Adipocyte (in vitro differentiated cells): ENCODE measurements around the gene KLHL29.

Experiments
- DNase-seq: peaks from one replicate; pipeline ENCODE4 v3.0.0-alpha.2; 2015; ENCODE audit warnings: low read depth
- H3K27me3 ChIP-seq: replicated peaks from 2 replicates; pipeline ENCODE4 v1.7.0; 2013; ENCODE audit warnings: mild to moderate bottlenecking, low read length, moderate library complexity; ENCODE audit not compliant: control insufficient read depth, insufficient read depth
- H3K36me3 ChIP-seq: 2 replicates; pipeline ENCODE4 v1.7.0; 2013; ENCODE audit warnings: low read length, mild to moderate bottlenecking, moderate library complexity; ENCODE audit not compliant: control insufficient read depth, insufficient read depth, severe bottlenecking
- H3K4me1 ChIP-seq: 2 replicates; pipeline ENCODE4 v1.7.0; 2013; ENCODE audit warnings: mild to moderate bottlenecking, low read length, moderate library complexity; ENCODE audit not compliant: control insufficient read depth, insufficient read depth
- H3K4me3 ChIP-seq: 2 replicates; pipeline ENCODE4 v1.7.0; 2013; ENCODE audit warnings: mild to moderate bottlenecking, low read length, moderate library complexity
- H3K9ac ChIP-seq: 2 replicates; pipeline ENCODE4 v1.7.0; 2013; ENCODE audit warnings: mild to moderate bottlenecking, low read length, moderate library complexity
- H3K9me3 ChIP-seq: 2 replicates; pipeline ENCODE4 v1.7.0; 2013; ENCODE audit warnings: mild to moderate bottlenecking, low read length, moderate library complexity; ENCODE audit not compliant: control insufficient read depth

The KLHL29 gene

DNA sequence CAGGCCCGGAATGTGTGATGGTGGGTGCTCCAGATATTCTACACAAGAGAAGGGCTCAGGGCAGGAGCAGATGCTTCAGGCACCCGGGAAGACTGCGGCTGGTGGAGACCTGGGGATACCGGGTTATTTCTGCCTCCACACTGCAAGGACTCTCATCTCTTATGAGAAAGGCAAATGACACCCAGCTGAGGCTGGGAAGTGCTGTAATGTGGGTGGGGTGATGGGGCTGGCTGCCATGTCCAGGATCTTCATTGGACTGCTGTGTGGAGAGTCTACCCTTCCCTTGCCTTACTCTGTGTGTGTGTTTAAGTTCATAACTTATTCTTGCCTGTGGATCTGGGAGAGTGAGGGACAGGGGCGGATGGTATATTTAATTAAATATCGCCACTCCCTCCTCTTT is 124.1 kb downstream of the KLHL29 start:
- Histone ChIP-seq H3K36me3 (no peaks in the 10 kb centered on the region), H3K9me3 (no peaks in the 10 kb centered on the region), H3K27me3 (no peaks in the 10 kb centered on the region)

DNA sequence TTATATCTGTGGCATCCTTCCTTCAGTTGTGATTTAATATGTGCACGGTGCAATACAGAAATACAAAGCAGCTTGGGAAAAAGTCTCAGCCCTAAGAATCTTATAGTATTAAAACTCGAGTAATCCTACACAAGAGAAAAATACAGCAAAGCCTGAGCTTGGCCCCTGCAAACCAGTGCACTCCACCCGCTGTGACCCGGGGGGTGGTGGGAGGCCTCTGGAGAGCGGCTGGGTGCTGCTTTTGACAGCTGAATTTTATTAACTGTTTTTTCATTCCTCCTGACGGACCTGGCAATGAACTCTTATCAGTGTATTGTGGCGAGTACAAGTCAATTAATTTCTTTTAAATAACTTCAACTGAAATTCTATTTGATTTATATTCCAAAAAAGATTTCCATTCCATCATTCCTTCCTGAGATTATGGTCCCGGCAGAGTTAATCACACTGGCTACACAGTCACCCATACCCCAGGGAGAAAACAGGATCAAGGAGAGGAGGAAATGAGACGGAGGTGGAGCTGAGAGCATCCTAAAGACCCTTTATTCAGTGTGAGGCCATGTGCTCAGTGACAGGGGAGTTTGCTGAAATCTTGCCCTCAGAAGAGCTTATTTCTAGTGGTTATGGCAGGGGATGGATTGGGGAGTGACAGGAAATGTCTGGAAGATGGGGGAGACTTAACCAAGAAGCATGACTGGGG is 124.8 kb downstream of the KLHL29 start:
- H3K9me3 ChIP-seq = no peaks in the 10 kb centered on the region
- H3K27me3 ChIP-seq = no peaks in the 10 kb centered on the region
- no peak for DNase-seq
- peaks cover 24% of the 10 kb centered on the region for H3K4me1 ChIP-seq
- no peak overlapping the region for H3K4me3 ChIP-seq
- no peak overlapping the region for H3K9ac ChIP-seq
- no peaks in the 10 kb centered on the region for H3K36me3 ChIP-seq

More for the DNA sequence above, 124.1 kb downstream of the KLHL29 start:
- H3K4me3 ChIP-seq = no peak overlapping the region
- H3K9ac ChIP-seq = no peak overlapping the region
- H3K4me1 ChIP-seq = peaks cover 24% of the 10 kb centered on the region
- no peak for DNase-seq

DNA sequence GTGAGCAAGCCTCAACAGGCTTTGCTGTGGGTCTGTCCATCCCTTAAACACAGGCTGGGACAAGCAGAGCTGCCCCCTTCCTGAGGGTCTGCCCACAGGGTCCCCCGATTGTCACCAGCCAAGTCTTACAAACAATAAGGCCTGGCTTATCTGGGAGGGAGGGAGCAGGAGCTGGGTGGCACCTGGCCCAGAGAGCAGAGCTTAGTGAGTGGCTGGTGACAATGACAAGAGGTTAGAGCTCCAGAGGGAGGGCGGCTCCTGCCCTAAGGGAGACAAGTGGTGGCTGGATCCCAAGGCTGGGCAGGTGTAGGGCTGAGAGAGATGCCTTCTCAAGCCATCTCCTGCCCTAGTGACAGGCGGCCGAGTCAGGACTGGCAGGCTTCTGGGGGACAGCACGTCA is 125.5 kb downstream of the KLHL29 start:
- no peak for DNase-seq

DNA sequence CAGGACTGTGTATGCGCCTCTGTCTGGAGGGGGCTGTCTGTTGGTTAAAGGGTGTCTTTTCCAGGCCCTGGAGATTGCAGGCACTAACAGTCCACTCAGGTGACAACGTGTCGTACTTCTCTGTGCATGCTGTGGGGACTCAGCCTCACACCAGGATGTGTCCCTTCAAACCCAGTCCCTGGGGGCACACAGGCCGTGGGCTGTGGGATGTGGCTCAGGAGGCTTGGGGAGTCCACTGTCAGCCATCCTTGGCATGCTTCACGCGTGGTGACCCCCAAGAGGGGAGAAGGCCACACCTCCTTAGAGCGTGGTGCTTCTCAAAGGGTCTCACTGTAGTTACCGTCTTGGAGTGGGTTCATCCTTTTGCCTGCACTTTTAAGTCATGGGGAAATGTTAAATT is 127.8 kb downstream of the KLHL29 start:
- H3K27me3 ChIP-seq = no peaks in the 10 kb centered on the region
- no peak overlapping the region for H3K4me3 ChIP-seq
- no peak for DNase-seq
- no peak overlapping the region for H3K9ac ChIP-seq
- peaks cover 11% of the 10 kb centered on the region for H3K4me1 ChIP-seq
- H3K9me3 ChIP-seq = no peaks in the 10 kb centered on the region
- H3K36me3 ChIP-seq = no peaks in the 10 kb centered on the region

More for the DNA sequence above, 125.5 kb downstream of the KLHL29 start:
- Histone ChIP-seq H3K36me3 (no peaks in the 10 kb centered on the region), H3K9me3 (no peaks in the 10 kb centered on the region), H3K4me1 (peaks cover 24% of the 10 kb centered on the region), H3K9ac (no peak overlapping the region), H3K4me3 (no peak overlapping the region), H3K27me3 (no peaks in the 10 kb centered on the region)

DNA sequence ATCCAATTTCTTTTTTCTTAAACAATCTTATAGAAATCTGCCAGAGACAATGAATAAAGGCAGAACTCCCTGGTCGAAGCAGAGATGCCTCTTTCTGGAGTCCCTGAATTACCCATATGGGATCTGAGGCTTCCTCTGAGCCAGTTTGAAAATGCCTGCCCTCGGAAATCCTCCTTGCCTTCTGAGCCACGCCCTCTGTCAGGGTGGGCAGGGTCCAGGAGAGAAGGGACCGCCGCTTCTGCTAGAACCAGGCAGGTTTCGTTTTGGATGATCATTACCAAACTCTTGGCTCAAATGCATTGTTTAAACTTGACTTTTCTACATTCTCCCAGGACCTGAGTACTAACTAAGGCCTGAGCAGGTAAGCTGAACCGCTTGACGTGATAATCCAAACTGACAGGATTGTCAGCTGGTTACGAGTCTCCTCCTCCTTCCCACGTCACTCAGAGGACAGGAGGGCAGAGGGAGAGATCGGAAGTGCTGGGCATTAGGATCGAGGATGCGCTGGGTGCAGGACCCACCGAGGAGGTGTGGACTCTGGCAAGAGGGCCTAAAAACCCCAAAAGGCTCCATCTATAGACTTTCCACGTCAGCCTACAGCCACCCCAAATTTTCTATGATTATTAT is 128.4 kb downstream of the KLHL29 start:
- DNase-seq = no peak
- Histone ChIP-seq H3K9me3 (no peaks in the 10 kb centered on the region), H3K4me3 (peak overlapping the region; percentile 48), H3K27me3 (no peaks in the 10 kb centered on the region), H3K9ac (no peak overlapping the region), H3K36me3 (no peaks in the 10 kb centered on the region), H3K4me1 (peaks cover 7% of the 10 kb centered on the region)

DNA sequence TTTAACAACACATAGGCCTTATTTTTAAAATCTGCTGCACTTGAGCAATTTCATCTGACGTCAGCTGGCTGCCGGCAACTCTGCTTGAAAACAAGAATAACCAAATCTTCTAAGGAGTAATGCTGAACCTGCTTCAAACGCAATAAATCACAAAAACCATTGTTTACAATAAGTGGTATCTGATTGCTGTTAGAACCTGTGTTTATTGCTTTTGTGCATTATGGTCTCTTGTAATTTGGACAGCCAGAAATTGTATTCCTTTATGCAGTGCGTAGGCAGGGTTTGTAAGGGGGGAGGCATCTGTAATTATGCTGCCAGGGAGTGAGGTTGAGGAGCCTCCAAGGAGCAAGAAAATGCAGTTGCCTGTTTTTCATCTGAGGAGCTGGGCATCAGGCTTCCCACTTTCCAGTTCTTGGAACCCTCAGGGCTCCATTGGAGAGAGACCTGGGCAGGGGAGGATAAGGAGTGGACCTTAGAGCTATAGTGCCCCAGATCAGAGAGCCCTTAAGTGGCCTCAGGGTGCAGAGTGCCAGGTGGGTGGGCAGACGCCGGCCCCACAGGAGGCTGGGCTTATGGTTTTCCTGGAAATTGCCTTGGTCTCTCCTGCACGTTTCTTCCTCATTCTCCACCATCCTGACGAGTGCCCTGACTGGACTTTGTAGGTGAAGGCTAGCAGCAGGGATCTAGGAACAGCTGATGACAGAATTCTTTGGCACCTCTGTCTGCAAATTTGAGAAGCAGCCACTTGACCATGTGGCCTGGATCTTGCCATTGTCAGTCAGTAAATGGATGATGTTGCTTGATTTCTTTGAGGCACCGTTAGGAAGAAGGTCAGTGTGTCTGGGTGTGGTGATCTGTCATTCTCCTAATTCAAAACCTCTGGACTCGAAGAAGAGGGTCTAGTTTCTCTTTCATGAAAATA is 129.2 kb downstream of the KLHL29 start:
- no peaks in the 10 kb centered on the region for H3K36me3 ChIP-seq
- no peak overlapping the region for H3K9ac ChIP-seq
- DNase-seq = no peak
- H3K27me3 ChIP-seq = no peaks in the 10 kb centered on the region
- peaks cover 7% of the 10 kb centered on the region for H3K4me1 ChIP-seq
- H3K9me3 ChIP-seq = no peaks in the 10 kb centered on the region
- H3K4me3 ChIP-seq = no peak overlapping the region

DNA sequence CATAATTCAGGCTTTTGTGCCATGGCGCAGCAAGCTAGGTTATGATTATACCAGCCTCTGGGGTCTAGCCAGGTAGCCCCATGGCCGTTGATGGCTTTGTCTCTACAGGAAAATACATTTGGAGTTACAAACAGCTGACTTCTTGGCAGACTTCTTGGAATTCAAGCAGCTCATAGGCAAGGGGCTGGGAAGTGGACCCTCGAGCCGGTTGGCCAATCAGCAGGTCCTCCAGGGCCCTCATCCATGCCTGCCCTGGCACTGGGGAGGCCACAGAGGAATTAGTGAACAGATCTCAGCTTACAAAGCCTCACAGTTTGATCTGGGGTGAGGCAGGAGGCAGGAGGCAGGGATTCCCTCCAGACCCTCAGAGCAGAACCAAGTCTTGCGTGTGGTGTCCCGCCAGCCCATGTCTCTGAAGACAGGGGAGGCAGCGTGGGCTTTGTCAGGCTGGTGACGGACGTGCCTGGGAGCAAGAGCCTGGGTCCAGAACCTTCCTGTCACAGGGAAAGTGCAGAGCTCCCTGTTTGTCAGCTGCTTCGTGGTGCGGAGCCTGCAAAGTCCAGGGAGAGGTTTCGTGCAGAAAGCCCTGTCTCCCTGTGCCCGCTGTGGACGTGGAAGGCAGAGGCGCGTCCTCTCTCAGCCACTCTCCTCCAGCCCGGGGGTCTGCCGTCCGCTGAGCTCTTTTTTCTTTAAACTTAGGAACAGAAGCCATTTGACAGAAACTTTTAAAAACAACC is 131.7 kb downstream of the KLHL29 start:
- no peak overlapping the region for H3K4me3 ChIP-seq
- DNase-seq = no peak
- no peaks in the 10 kb centered on the region for H3K27me3 ChIP-seq
- no peaks in the 10 kb centered on the region for H3K36me3 ChIP-seq
- no peak overlapping the region for H3K9ac ChIP-seq
- no peaks in the 10 kb centered on the region for H3K9me3 ChIP-seq
- peaks cover 7% of the 10 kb centered on the region for H3K4me1 ChIP-seq

DNA sequence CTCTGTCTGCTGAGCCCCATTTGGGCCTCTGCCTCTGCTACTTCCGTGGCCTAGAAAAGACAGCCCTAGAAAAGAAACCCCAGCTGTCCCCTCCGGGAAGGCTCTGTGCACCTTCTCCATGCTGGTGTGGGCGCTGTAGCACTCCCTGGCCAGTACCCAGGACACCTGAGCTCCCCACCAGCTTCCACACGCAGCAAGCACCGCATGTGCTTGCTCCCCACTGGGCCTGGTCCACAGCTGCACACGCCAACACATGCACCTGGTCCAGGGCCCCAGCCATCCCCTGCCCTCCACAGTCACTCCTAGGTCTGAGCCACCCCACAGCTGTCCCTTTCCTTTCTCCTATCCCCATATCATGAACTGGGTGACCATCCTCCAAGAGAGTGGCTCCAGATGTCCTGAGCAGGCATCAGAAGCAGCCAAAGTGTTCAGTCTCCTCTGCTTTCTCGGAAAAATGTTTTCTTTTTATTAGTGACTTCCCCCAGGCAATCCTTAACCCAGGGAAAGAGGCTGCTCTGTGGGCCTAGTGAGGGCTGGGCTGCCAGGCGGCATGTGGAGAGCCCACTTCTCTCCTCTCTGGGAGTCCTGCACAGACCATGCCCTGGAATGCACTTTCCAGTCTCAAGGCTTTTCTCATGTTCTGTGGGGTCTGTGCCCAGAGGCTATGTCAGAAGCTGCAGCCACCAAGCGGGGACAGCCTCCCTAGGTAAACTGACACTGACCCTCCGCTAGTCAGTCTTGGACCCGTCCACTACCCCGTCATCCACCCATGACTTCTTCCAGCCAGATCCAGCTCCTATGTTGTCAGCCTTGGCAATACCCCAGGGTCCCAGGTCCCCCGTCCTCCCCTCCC is 133.7 kb downstream of the KLHL29 start:
- peaks cover 9% of the 10 kb centered on the region for H3K4me1 ChIP-seq
- H3K36me3 ChIP-seq = no peaks in the 10 kb centered on the region
- H3K9ac ChIP-seq = no peak overlapping the region
- DNase-seq = no peak
- H3K9me3 ChIP-seq = no peaks in the 10 kb centered on the region
- no peaks in the 10 kb centered on the region for H3K27me3 ChIP-seq
- no peak overlapping the region for H3K4me3 ChIP-seq

DNA sequence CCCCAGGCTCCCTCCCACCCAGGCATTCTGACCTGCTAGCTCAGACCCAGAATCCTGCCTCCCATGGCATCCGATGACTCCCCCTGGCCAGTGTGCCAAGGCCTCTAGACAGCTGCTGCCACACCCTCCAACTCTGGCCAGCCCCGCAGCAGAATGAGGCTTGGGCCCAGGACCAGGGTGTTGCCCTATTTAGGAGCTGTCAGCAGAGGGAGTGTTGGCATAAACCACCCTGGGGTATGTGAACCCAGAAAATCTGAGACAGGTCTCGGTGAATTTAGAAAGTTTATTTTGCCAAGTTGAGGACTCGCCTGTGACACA is 134.3 kb downstream of the KLHL29 start:
- H3K36me3 ChIP-seq = no peaks in the 10 kb centered on the region
- H3K4me3 ChIP-seq = no peak overlapping the region
- H3K9ac ChIP-seq = no peak overlapping the region
- DNase-seq = no peak
- H3K4me1 ChIP-seq = peaks cover 15% of the 10 kb centered on the region
- no peaks in the 10 kb centered on the region for H3K9me3 ChIP-seq
- no peaks in the 10 kb centered on the region for H3K27me3 ChIP-seq

DNA sequence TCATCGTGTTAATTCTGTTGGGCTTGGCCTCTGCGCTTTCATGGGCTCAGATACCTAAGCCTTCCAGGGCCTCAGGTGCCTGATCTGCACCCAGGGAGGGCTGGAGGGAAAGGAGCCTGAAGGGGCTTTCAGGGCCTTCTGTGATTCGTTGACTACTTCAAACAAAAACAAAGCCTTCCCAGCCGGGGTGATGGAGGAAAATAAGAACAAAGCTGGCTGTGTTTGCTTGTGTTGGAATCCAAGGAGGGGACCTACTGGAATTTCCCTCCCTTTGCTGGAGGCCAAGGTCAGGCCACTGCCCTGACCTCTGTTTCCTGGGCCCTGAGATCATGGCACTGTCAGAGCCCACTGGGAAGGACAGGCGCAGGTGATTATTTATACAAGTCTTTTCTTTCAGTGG is 135.3 kb downstream of the KLHL29 start:
- Histone ChIP-seq H3K36me3 (no peaks in the 10 kb centered on the region), H3K9me3 (no peaks in the 10 kb centered on the region), H3K27me3 (no peaks in the 10 kb centered on the region), H3K4me3 (no peak overlapping the region), H3K4me1 (peaks cover 23% of the 10 kb centered on the region), H3K9ac (no peak overlapping the region)
- DNase-seq = no peak
